Stimulated activated CD8-positive, alpha-beta memory T cell treated with anti-CD3 and anti-CD28 coated beads, Interleukin-15, amount 100 ng/mL, for 48 hours (primary cell): Measurements from ENCODE around the gene ZNF385B.

Experiments used
- DNase-seq, 2 donors: peaks; one replicate each; pipeline ENCODE4 v3.0.0-alpha.2; 2020; ENCODE audit warnings: low read depth in 2 of 2

Gene ZNF385B

DNA sequence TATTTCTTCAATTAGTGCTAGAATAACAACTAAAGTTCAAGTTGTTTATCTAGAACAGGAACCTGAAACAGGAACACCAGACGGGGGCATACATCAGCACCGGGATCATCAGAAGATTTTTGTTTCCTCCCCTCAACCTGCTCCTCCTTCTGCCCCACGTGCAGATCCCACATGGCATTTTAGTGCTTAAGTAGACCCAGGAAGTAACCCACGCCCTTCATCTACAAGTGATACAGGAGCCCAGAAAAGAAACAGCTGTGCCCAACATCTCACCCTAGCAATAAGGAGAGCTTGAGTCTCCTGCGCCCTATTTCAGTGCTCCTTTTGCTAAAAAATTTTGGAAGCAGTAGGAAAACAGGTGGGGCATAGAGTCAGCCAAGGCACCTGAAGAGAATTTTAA lies 5.2 kb downstream of the ZNF385B start:
- DNase-seq, result no peak

DNA sequence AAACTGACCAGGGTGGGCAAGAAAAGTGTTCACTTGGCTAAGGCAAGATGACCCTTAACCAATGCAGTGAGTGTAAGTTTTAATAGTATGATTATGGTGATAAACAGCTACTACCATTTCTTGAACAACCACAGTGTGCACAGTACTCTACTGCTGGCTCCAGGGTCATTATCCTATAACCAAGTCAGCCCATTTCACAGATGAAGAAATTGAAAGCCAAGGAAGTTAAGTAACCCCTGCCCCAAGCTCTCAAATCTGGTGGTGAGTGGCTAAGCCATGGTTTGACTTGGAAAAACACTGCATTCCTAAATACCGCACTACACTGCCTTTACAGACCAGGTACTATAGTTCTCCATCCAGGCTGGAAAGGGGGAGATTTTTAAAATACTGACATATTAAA lies 5.7 kb downstream of the ZNF385B start:
- DNase-seq, result no peak

GRCh38 chr2:179854891-179855290 lies 6.5 kb downstream of the ZNF385B start:
- DNase-seq, result no peak

DNA sequence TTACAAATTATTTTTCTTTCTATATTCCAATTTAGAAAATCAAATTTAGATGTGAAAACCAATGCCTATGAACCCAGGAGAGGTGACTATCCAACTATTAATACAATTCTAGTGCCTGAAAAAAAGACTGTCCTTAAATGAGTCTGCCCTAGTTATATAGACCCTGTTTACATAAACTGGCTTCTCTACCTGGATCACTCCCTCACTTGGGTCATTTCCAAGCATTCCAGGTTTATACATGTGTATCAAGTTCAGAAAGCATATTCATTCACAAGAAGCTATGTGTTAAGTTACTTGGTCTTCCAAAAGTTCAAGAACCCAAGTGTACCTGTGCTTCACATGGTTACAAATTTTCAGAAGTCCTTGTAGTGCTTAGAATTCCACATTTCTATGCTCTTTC lies 8.3 kb downstream of the ZNF385B start:
- DNase-seq, result no peak

DNA sequence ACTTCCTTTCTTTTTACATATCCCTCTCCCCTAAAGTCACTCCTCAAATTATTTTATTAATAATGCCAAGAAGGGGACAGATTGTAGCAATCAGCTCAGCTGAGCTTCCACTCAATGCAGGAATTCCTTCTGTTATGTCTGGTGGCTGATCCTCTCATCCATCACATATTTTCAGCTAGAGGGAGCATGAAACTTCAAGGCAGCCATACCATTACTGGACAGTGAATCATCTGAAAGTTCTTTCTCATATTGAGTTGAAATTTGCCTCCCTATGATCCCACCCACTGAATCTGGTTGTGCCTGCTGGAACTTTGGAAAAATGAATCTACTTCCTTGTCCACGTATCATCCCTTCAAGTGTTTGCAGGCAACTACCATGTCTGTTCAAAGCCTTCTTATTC lies 11.2 kb downstream of the ZNF385B start:
- DNase-seq, result no peak

DNA sequence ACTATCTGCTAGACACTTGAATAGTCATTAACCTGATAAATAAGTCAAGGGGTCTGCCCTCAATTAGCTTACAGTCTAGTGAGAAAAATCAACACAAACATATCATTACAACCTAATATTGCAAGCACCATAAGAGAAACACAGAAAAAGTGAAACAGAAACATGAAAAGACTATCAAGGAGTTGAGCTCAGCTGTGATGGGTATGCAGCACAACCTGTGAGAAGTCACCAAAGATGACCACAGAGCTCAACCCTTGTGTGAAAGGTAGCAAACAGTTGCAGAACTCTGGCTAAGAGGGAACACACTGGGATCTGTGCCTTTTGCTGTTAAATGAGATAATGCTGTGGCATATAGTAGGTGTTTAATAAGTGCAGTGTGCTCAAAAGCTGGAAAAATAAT lies 11.7 kb downstream of the ZNF385B start:
- no peak for DNase-seq

GRCh38 chr2:179843541-179843940 lies 17.9 kb downstream of the ZNF385B start:
- no peak for DNase-seq

GRCh38 chr2:179842498-179843153 lies 18.8 kb downstream of the ZNF385B start:
- DNase-seq, result no peak

DNA sequence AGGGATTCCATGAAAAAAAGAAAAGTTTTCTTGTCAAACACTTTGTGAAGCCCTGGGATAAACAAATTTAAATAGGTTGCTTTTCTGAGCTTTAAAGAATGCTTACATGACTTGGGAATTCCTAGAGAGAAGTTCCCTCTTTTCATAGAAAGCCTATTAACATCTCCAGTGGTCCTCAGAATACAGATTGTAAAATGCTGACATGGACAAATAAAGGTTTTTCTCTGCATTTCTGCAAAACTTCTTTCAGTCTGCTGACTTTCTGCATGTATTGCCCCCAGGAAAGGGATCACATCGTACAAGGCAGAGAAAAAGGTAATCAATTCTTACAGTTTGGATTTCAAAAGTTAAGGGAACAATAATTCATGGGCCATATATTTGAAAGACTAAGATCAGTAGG lies 20.6 kb downstream of the ZNF385B start:
- no peak for DNase-seq

GRCh38 chr2:179837408-179837807 lies 24.0 kb downstream of the ZNF385B start:
- no peak for DNase-seq

- DNase-seq, result no peak
These were observed 31.2 kb downstream of the ZNF385B start for GRCh38 chr2:179830043-179830787.

DNA sequence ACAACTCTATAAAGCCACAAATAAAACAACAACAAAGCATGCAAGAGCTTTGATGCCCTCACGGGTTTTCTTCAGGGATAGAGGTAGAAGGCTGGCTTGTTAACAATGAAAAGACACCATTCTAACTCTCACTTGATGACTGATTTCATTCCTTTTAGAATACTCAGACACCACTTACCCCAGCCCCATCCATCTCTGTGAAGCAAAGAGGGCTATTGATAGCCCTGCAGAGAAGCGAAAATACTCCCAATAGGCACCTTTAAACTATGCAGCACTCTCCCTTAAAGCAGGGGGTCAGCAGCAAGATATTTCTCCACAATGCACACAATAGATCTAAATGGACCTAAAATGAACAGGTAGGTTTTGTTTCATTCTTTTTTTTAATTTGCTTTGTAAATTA lies 35.1 kb downstream of the ZNF385B start:
- DNase-seq, result no peak

GRCh38 chr2:179825494-179825893 lies 35.9 kb downstream of the ZNF385B start:
- DNase-seq, result no peak

GRCh38 chr2:179824961-179825360 lies 36.5 kb downstream of the ZNF385B start:
- DNase-seq, result no peak

DNA sequence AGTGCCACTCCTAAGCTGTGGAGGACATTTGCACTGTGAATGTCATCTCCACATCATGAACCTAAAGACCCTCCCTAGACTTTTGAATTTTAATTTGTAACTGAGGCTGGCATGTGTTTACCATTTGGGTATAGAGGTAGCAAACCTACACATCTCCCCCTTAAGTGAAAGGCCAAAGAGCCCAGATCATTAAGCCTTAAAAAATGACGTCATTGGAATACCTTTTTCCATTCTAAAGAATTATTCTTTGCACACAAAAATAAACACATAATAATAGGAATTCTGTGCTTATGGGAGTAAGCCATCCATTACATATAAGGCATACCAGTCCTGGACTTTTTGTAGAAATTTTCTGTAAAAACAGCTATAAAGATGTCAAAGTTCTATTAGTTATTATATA lies 38.9 kb downstream of the ZNF385B start:
- DNase-seq, result no peak

DNA sequence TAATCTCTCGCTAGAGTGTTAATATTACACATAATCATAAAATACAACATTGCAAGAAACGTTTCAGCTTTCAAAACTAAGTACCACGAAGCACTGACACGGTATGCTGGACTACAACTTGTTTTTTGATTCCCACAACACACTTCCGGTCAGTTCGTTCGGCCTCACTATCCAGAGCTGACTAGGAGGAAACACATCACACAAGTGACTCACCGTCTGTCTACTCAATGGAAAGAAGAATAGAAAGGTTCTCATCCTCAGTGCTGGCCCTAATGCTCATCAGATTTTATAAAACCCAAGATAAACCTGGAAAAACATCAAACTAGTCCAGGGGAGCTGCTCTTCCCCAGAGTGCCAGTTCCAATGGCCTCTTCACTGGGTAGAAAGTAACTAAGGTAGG lies 42.9 kb downstream of the ZNF385B start:
- no peak for DNase-seq

DNA sequence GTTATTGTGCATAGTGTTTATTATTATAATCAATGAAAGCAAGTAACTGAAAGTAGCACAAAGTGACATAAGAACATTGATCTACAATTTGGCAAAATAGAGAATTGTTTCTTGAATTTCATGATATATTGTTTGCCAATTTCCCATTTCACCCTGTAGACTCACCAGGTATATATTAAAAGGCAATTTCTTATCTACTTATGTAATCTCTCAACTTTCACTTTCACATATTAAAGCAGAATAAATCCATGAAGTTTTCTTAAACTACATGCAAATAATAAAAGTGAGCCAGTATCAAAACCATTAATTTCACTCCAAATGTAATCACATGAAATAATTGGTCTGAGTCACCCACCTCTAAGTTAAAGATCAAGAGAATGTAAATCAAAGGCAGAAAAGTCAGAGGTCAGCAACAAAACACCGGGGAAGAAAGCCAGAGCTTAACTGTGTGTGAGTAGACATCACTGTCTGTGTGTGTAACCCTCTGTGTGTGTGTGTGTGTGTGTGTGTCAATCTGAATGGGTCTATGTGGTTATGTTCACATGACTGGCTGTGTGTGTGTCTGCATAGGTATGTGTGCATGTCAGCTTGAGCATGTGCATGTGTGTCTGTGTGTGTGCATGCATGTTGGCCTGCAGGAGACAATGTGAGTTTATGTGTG lies 44.1 kb downstream of the ZNF385B start:
- DNase-seq, result no peak

DNA sequence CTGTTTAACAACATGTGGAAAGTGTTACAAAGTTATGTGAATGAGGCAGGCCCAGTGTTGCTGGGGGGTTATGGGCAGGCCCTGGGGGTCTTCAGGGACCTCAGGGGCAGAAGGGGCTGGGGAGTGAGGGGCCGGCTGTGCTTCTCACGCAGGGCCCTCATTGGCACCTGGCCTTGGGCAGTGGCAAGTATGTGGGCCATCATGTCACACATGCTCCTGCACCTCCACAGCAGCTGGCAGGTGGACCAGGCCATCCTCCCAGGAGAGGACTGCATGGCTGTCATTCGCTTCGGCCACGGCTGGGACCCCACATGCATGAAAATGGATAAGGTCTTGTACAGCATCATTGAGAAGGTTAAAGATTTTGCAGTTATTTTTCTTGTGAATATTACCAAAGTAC lies 47.4 kb downstream of the ZNF385B start:
- no peak for DNase-seq

- no peak for DNase-seq
These were observed 48.9 kb downstream of the ZNF385B start for GRCh38 chr2:179812501-179812900.

DNA sequence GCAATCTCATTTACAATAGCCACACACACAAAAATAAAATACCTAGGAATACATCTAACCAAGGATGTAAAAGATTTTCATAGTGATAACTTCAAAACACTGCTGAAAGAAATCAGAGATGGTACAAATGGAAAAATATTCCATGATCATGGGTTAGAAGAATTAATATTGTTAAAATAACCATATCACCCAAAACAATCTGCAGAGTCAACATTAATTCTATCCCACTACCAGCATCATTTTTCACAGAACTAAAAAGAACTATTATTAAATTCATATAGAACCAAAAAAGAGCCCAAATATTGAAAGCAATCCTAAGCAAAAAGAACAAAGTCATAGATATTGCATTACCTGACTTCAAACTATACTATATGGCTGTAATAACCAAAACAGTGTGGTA lies 50.4 kb downstream of the ZNF385B start:
- DNase-seq, result no peak

DNA sequence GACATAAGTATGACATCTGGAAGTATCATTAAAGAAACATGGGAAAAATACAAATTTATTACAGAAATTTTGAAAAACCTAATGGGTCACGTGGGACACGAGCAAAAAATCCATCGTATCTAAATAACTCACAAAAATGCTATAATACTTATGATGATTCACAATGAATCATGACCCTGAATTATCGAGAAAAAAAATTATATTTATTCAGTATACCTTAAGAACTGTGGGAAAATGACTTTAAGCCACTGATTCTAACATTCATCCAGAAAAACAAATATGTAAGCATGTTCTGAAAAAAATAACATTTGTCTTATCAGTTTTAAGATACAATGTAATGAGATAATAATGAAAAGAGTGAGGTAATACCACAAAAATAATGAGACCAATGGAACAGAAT lies 51.8 kb downstream of the ZNF385B start:
- DNase-seq, result no peak

DNA sequence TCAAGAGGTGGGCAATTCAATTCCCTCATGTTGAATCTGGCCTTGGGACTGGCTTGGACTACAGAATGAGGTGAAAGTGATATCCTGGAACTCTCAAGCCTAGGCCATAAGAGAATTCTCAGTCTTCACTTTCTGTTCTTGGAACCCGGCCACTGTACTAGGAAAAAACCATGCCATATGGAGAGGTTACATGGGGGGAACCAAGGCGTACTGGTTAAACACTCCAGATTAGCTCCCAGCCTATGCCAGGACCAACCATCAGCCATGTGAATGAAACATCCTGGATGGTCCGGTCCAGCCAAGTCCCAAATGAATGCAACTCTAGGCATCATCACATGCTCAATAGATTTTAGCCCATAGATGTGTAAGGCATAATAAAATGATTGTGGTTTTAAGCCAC lies 56.4 kb downstream of the ZNF385B start:
- no peak for DNase-seq

DNA sequence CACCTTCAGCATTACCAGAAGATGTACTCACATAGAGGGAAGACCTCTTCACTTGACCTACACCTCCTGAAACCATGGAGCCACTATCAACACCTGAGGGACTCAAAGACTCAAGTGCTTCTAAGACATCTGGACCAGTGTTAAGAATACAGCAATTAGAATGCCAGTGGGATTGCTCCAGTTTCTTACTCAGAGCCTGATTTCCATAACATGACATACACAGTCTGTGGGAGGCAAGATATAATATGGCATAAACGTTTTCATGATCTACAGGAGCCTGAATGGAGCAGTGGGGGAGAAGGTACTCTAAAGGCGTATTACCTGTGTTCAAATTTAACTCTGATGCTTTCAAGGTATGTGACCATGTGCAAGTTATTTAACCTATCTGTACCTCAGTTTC lies 57.2 kb downstream of the ZNF385B start:
- no peak for DNase-seq
